A549 (cell line): ENCODE results near the gene IGSF22.

Experiments
- EHF ChIP-seq: fragments of 250-450 bp; sonication (Bioruptor Pico); IDR thresholded peaks from 2 replicates; pipeline ENCODE4 v1.5.0; 2020; ENCODE audit warnings: mild to moderate bottlenecking
- ESRRA ChIP-seq: fragments of 150-350 bp; IDR thresholded peaks from 2 replicates; pipeline ENCODE4 v1.6.1; 2014; ENCODE audit warnings: mild to moderate bottlenecking, low read length, borderline replicate concordance
- KDM1A ChIP-seq: fragments of 200-600 bp; sonication (generic); IDR thresholded peaks from 2 replicates; pipeline ENCODE4 v1.6.1; 2016; ENCODE audit warnings: low read depth, mild to moderate bottlenecking
- MAFK ChIP-seq: fragments of 450-650 bp; IDR thresholded peaks from 2 replicates; pipeline ENCODE4 v1.6.1; 2014; ENCODE audit not compliant: partially characterized antibody
- POLR2A ChIP-seq: IDR thresholded peaks from 2 replicates; pipeline ENCODE4 v1.6.1; 2012; ENCODE audit warnings: mild to moderate bottlenecking, low read length
- SMC3 ChIP-seq: fragments of >200 bp; sonication (Bioruptor Twin); formaldehyde crosslinking; IDR thresholded peaks from 3 replicates; pipeline ENCODE4 v1.6.1; 2018; ENCODE audit warnings: inconsistent platforms
- TF ChIP-seq, protein P1 (sequence below): fragments of >200 bp; sonication (Bioruptor Twin); formaldehyde crosslinking; IDR thresholded peaks from 3 replicates; pipeline ENCODE4 v1.5.1; 2016

GRCh38 chr11:18668131-18668530 is 57.9 kb downstream of the IGSF22 start:
- no peak for TF ChIP-seq EHF
- no peak for TF ChIP-seq POLR2A
- TF ChIP-seq, protein P1, sequence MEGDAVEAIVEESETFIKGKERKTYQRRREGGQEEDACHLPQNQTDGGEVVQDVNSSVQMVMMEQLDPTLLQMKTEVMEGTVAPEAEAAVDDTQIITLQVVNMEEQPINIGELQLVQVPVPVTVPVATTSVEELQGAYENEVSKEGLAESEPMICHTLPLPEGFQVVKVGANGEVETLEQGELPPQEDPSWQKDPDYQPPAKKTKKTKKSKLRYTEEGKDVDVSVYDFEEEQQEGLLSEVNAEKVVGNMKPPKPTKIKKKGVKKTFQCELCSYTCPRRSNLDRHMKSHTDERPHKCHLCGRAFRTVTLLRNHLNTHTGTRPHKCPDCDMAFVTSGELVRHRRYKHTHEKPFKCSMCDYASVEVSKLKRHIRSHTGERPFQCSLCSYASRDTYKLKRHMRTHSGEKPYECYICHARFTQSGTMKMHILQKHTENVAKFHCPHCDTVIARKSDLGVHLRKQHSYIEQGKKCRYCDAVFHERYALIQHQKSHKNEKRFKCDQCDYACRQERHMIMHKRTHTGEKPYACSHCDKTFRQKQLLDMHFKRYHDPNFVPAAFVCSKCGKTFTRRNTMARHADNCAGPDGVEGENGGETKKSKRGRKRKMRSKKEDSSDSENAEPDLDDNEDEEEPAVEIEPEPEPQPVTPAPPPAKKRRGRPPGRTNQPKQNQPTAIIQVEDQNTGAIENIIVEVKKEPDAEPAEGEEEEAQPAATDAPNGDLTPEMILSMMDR, result no peak
- TF ChIP-seq SMC3, result no peak
- no peak for TF ChIP-seq KDM1A
- no peak for TF ChIP-seq MAFK
- no peak for TF ChIP-seq ESRRA
